ENCODE measurements around the gene SLC16A10. TPM values are rescaled to one million over a fixed set of nuclear protein-coding genes. Genes with fewer than 3 reads are reported as not detected.

SLC16A10 gene
- total RNA-seq, 2 donors from 2014 or later = 10.3 to 18.5 TPM

DNA sequence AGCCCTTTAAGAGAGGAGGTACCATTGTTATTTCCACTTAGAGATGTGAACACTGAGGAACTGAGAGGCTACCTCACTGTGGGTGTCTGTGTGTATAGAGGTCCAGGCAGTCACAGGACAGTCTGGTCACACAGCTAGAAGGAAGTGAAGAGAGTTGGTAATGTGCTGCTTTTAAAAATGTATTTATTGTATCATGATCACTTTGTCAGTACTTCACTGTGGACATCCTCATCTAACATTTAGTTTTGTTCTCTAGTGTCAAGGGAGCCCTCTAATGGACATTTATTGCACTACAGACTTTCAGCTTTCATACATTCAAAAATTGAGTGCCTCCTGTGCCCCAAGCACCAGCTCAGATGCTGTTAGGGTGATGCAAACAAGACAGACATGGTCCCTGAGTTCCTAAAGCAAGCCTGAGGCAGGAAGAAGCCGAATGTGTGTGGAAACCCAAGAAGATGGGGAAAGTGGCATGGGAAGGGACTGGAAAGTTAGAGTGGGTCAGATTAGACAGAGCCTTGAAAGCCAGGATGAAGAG, 123.0 kb downstream of the SLC16A10 start:
- H3K36me3 ChIP-seq = no peaks in the 10 kb centered on the region
- no peak overlapping the region for H3K4me3 ChIP-seq
- DNase-seq (ENCODE audit: low spot score) = no peak
- TF ChIP-seq, protein P1, sequence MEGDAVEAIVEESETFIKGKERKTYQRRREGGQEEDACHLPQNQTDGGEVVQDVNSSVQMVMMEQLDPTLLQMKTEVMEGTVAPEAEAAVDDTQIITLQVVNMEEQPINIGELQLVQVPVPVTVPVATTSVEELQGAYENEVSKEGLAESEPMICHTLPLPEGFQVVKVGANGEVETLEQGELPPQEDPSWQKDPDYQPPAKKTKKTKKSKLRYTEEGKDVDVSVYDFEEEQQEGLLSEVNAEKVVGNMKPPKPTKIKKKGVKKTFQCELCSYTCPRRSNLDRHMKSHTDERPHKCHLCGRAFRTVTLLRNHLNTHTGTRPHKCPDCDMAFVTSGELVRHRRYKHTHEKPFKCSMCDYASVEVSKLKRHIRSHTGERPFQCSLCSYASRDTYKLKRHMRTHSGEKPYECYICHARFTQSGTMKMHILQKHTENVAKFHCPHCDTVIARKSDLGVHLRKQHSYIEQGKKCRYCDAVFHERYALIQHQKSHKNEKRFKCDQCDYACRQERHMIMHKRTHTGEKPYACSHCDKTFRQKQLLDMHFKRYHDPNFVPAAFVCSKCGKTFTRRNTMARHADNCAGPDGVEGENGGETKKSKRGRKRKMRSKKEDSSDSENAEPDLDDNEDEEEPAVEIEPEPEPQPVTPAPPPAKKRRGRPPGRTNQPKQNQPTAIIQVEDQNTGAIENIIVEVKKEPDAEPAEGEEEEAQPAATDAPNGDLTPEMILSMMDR (IDR thresholded peaks at IDR 0.05) = peak; percentile 47 to 76
- H3K9me3 ChIP-seq = no peaks in the 10 kb centered on the region
- H3K4me1 ChIP-seq = peaks cover 0 to 10% of the 10 kb centered on the region in 2 donors
- no peaks in the 10 kb centered on the region for H3K27me3 ChIP-seq
- H3K27ac ChIP-seq = no peak overlapping the region

DNA sequence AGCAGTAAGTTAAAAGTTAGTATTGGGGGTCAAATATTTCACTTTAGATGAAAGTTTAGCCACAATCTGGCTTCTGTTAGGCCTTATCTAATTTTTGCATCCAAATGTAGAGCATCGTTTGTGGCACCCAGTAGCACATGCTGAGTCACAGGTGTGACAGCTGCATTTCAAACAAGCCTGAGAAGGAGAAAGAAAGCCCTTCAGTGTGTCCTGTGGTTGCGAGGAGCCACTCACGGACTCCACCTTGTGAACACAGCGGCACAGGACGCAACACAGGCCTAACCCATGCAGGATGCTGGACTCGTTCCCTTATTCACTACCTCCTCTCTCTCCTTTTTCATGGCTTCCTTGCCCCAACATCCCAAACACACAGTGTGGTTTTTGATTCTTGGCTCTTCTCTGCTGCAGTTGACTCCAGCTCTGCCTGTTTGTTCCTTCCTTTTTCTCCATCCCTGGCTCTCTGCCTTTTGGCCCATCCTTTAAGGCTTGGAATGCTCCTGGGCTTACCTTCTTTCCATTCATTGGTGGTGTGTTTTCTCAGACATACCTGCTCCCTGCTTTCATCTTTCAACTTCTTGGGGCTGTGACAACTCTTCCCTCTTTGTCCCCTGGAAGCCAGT, 124.2 kb downstream of the SLC16A10 start:
- Histone ChIP-seq H3K27ac (no peak overlapping the region), H3K36me3 (no peaks in the 10 kb centered on the region), H3K4me1 (peaks cover 0 to 4% of the 10 kb centered on the region in 2 donors), H3K27me3 (no peaks in the 10 kb centered on the region), H3K4me3 (no peak overlapping the region), H3K9me3 (no peaks in the 10 kb centered on the region)
- no peak for DNase-seq (ENCODE audit: low spot score)
- TF ChIP-seq, protein P1 (IDR thresholded peaks at IDR 0.05) = no peak

DNA sequence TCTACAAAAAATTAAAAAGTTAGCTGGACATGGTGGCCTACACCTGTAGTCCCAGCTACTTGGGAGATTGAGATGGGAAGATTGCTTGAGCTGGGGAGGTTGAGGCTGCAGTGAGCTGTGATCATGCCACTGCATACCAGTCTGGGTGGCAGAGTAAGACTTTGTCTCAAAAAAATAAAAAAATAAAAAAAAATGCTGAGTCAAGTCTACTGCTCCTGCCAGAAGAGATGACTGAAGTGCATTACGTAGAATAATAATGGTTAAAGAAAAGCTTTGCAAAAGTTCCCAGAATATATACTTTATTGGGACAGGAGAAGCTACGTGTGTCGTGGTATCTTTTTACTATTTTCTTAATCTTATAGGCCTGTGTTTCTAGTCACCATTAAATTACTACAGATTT, 125.3 kb downstream of the SLC16A10 start:
- H3K4me3 ChIP-seq = no peak overlapping the region
- H3K36me3 ChIP-seq = no peaks in the 10 kb centered on the region
- H3K27me3 ChIP-seq = no peaks in the 10 kb centered on the region
- DNase-seq (ENCODE audit: low spot score) = no peak
- no peaks in the 10 kb centered on the region for H3K9me3 ChIP-seq
- no peaks in the 10 kb centered on the region for H3K4me1 ChIP-seq
- no peak overlapping the region for H3K27ac ChIP-seq
- TF ChIP-seq, protein P1 (IDR thresholded peaks at IDR 0.05) = no peak

DNA sequence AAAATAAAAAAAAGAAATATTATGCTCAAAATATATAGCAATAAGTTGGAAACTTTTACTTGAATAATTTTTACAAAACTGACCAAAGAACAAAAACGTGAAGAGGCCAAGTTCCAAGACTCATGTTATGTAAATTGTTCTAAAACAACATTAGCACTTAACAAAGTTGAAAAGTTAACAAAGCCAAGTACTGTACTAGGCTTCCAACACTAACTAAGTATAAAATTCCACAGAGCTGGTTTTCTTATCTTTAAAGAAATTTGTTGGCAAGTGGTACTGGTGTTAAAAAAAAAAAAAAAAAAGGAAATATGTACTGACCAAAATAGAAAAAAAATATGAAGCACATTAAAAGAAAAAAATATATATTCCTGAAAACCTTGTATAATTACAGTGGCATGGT, 127.8 kb downstream of the SLC16A10 start:
- no peak overlapping the region for H3K4me3 ChIP-seq
- H3K4me1 ChIP-seq = peaks cover 0 to 3% of the 10 kb centered on the region in 2 donors
- TF ChIP-seq, protein P1 (IDR thresholded peaks at IDR 0.05) = no peak
- H3K36me3 ChIP-seq = no peaks in the 10 kb centered on the region
- no peaks in the 10 kb centered on the region for H3K27me3 ChIP-seq
- no peak for DNase-seq (ENCODE audit: low spot score)
- no peaks in the 10 kb centered on the region for H3K9me3 ChIP-seq
- H3K27ac ChIP-seq = peak overlapping the region in 1 of 2 donors; percentile 47

DNA sequence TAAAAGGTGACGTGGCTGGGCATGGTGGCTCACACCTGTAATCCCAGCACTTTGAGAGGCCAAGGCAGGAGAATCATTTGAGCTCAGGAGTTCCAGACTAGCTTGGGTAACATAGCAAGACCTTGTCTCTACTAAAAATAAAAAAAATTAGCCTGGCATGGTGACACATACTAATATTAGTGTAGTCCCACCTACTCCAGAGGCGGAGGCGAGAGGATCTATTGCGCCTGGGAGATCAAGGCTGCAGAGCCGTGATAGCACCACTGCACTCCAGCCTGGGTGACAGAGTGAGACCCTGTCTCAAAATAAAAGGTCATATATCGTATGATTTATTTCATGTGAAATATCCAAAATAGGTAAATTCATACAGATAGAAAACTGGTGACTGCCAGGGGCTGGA, 132.5 kb downstream of the SLC16A10 start:
- Histone ChIP-seq H3K27me3 (no peaks in the 10 kb centered on the region), H3K36me3 (no peaks in the 10 kb centered on the region), H3K9me3 (no peaks in the 10 kb centered on the region), H3K27ac (peak overlapping the region in 1 of 2 donors; percentile 49), H3K4me3 (no peak overlapping the region), H3K4me1 (peaks cover 0 to 9% of the 10 kb centered on the region in 2 donors)
- TF ChIP-seq, protein P1 (IDR thresholded peaks at IDR 0.05) = no peak
- no peak for DNase-seq (ENCODE audit: low spot score)
